HG03575 (cell line): ENCODE data around the gene CCNJL.

Experiments
- ATAC-seq: cut with Tn5 transposase; IDR thresholded peaks from one replicate; pipeline ENCODE4 v1.9.1; 2021; ENCODE audit not compliant: unreplicated experiment, insufficient number of reproducible peaks, low FRiP score; ENCODE audit errors: extremely low read depth

Gene CCNJL

DNA sequence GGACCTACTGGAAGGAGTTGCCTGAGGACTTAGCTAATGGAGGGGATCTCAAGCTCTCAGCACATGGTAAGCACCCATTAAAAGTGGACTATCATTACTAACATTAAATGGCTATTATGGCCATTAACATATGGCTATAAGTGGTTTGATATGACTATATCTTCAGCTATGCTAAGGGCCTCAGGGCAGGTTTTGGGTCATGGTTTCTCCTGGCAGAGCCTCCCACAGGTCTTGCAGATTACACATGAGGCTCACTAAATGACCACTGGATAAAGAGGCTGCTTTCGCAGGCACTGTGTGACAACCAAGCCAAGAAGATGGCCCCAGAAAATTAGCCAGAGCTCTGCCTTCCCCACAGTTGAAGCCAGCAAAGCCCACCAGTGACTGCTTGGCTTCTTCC, 15.4 kb downstream of the CCNJL start:
- ATAC-seq, result no peak

DNA sequence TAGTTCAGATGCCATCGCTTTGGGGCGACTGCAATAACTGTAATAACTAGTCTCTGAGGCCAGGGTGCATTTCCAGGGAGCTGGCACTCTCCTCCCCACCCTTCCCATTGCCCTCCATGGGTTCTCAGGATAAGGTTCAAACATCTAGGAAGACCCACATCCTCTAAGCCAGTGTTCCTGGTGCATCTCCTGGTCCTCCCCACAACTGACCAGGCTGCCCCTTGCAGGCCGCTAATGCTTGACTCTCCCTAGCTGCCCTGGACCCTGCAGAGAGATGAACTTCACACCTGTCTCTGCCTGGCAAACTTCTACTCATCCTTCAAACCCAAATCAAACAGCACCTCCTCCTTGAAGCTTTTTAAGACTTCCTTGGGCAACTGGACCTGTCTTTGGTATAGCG, 15.9 kb downstream of the CCNJL start:
- ATAC-seq, result no peak

DNA sequence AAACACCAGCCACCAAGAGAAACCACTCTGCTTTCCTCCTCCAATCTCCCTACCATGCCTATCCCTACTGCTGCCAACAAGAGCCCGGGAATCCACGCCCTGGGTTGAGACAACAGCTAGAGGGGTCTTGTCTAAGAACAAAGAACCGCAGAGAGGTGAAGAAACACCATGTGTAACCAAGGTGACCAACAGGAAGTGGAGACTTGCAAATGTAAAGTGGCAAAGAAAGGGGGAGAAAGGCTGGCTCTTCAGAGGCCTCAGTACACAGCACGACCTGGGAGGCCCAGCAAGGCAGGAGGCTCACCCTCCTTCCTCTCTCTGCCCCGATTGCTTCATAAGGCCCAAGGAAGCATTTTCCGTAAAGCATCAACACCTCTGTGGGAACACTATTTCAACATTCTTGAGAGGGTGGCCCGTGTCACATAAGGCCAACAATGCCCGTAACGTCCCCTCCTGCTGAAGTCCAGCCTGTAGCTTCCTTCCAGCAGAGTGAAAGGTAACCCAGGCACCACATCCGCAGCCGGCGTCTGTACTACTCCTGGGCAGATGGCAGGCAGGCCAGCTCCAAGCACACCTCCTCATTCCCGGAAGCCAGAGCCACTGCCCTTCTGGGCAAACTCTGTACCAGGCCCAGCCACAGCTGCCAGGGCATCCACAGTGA, 18.3 kb downstream of the CCNJL start:
- ATAC-seq, result no peak

- ATAC-seq, result no peak
These were observed 19.0 kb downstream of the CCNJL start for GRCh38 chr5:160293386-160293785.

- ATAC-seq, result no peak
These were observed 20.9 kb downstream of the CCNJL start for GRCh38 chr5:160291467-160291866.

DNA sequence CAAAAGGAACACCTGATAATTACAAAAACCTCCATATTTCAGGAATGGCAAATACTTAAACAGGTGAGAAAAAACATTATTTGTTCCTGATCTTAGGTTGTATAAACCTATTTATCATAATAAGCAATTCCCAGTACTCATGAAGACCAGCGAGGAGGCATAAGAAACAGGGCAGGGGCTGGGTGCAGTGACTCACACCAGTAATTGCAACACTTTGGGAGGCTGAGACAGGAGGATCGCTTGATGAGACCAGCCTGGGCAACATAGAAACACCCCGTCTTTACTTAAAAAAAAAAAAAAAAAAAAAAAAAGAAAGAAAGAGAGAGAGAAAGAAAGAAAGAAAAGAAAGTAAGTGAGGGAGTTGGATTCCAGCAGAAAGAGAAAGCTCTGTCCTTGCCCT, 21.6 kb downstream of the CCNJL start:
- no peak for ATAC-seq

GRCh38 chr5:160289721-160290120, 22.6 kb downstream of the CCNJL start:
- ATAC-seq, result no peak

DNA sequence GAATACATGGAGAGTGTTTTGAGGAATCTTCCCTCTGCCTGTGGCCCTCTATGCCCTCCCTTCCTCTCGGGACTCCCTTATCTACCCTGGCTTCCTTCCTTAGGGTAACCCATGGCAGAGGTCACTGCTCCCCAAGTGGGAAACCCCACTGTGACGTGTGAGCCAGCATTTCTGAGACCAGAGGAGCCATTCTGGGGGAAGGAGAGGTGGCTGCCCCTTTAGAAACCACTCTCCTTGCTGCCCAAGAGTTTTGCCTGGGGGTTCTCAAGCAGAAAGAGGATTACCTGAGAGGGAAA, 23.1 kb downstream of the CCNJL start:
- no peak for ATAC-seq

DNA sequence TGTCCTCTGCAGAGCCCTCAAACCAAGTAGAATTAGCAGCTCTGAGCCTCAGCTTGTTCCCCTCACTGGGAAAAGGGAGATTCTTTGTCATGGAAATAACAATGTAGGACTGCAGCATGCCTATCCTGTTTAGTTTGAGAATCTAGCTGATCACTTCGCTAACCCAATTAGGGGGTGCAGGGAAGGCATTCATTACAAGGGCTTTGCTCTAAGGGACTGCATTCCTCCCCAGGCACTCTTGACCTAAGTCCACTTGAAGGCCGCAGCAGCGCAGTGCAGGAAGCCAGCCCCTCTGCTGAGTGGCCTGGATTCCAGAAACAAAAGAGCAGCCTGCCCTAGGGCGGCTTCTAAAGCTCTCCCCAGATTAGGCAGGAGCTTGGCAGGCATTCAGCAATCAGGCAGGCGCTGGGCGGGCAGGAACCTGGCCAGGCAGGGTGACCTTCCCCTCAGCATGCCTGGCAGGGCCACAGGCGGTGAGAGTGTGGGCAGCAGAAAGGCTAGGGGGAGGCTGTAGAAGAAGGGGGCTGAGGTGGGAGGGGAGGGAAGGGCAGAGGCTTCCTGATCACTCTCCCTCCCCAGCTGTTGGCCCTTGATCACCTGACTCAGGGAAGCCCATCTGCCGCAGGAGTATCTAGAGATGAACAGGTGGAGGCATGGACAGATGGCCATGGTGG, 24.8 kb downstream of the CCNJL start:
- ATAC-seq, result no peak

- no peak for ATAC-seq
These were observed 25.4 kb downstream of the CCNJL start for GRCh38 chr5:160286947-160287346.

DNA sequence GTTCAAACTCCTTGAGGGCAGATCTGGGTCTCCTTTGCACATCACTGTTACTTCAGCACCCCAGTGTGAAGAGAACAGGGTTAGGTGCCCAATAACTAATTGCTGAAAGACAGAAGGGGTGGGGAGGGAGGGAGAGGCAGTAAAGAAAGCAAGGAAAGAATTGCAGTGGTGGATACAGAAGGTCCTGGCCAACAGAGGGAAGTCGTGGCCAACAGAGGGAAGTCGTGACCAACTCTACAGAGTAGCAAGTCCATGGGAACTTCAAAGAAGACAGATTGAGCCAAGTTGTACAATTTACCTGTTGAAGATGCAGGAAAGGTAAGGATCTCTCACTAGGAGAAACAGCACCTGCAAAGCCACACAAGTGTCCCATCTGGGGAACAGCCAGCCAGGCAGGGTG, 27.0 kb downstream of the CCNJL start:
- ATAC-seq, result no peak

GRCh38 chr5:160284291-160284873, 28.0 kb downstream of the CCNJL start:
- no peak for ATAC-seq

- no peak for ATAC-seq
These were observed 31.1 kb downstream of the CCNJL start for GRCh38 chr5:160281275-160281674.

GRCh38 chr5:160280384-160281095, 31.8 kb downstream of the CCNJL start:
- no peak for ATAC-seq

- ATAC-seq, result no peak
These were observed 34.0 kb downstream of the CCNJL start for GRCh38 chr5:160278343-160278742.

- no peak for ATAC-seq
These were observed 37.9 kb downstream of the CCNJL start for GRCh38 chr5:160274483-160274931.

GRCh38 chr5:160272889-160273288, 39.5 kb downstream of the CCNJL start:
- ATAC-seq, result no peak

GRCh38 chr5:160272264-160272663, 40.1 kb downstream of the CCNJL start:
- no peak for ATAC-seq

DNA sequence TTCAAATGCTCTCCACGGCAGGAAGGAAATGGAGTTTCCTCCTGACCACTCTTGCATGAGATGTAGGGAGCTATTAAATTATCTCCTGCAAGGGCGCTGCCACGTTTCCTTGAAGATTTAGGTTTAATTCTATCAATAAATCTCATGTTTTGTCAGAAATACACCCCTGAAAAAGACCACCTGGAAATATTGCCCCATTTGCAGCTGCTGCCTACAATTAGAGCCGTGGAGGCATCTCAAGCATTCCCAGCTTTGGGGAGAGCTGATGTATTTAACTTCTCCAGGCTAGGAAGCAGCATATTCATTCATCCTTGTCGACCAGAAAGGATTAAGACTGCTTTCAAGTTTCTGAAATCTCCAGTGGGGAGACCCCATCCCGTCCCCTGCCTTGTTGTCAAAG, 40.5 kb downstream of the CCNJL start:
- ATAC-seq, result no peak

DNA sequence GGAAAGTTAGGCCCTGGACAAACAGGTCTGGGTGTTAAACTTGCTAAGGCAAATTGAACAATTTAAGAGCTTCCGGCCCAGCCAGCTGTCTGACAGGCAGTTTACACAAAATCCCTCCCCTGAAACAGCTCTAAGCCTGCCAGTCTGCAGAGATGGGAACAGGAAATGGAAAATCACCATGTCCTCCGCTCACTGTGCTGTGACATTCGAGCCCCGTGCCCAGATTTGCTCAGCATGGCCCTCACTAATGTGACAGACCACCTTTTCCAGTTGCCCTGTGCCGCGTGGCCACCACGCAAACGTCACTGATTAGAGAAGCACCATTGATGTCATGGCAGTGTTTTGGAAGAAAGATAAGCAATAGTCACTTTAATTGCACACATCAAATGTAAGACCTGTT, 41.0 kb downstream of the CCNJL start:
- ATAC-seq, result no peak
